Measurements from ENCODE around the gene LRP5.

GRCh38 chr11:68271023-68271780 is 41.2 kb upstream of the LRP5 start:
- TF ChIP-seq CTCF (IDR thresholded peaks at IDR 0.05 in 2 of 3, conservative IDR thresholded peaks at IDR 0.05 in 1 of 3; ENCODE audit: borderline replicate concordance in 1 of 3, insufficient read depth in 1 of 3, low read depth in 2 of 3, low read length in 2 of 3) (peak; percentile 51 to 61 (median 58); a peak in 5 of 6 replicates), EZH2phosphoT487 (IDR thresholded peaks at IDR 0.05; ENCODE audit: borderline replicate concordance) (no peak), POLR2AphosphoS5 (IDR thresholded peaks at IDR 0.05; ENCODE audit: low read depth, low read length) (no peak; the same call in 1 of the 2 replicates), ZFX (IDR thresholded peaks at IDR 0.05) (no peak), POLR2A (IDR thresholded peaks at IDR 0.05; ENCODE audit: borderline replicate concordance, extremely low read depth, insufficient read depth, insufficient read length) (no peak), EGR1 (IDR thresholded peaks at IDR 0.05; ENCODE audit: low read depth) (no peak)

Measured in HCT116 (cell line).